ENCODE measurements around the gene GAS2L2.

DNA sequence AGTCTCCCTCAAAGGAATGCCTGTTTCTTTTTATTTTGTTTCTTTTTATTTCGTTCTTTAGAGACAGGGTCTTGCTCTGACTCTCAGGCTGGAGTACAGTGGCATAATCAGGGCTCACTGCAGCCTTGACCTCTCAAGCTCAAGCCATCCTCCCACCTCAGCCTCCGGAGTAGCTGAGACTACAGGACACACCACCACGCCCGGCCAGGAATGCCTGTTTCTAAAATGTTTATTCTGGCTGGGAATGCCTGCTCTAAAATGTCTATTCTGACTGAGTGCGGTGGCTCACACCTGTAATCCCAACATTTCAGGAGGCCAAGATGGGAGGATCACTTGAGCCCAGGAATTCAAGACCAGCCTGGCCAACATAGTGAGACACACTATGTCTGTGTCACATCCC lies 44.9 kb upstream of the GAS2L2 start:
- TF ChIP-seq CTCF (IDR thresholded peaks at IDR 0.05), result no peak
- TF ChIP-seq POLR2A (IDR thresholded peaks at IDR 0.05), result no peak

Measured in breast epithelium (tissue), 3 donors.